SK-N-SH (cell line): ENCODE measurements around the gene ARAP3. TPM values are rescaled to one million over a fixed set of nuclear protein-coding genes. Genes with fewer than 3 reads are reported as not detected.

Experiments
- CTCF ChIA-PET: fragments of 300-600, 350-600 bp; formaldehyde crosslinking; extraction: SDS; loops from one replicate; lab custom pipeline; 2021; lab: Yijun Ruan, JAX
- POLR2A ChIA-PET: fragments of 350-600 bp; sonication (Branson Sonifier 250); formaldehyde crosslinking; extraction: SDS; loops from one replicate; lab custom pipeline; 2020; ENCODE audit warnings: antibody characterized with exemption, inconsistent platforms; lab: Yijun Ruan, JAX
- DNase-seq: peaks from one replicate; pipeline ENCODE4 v3.0.0; 2012
- H2AFZ ChIP-seq: fragments of 200-600 bp; sonication (generic); 2 replicates; pipeline ENCODE4 v1.8.1; 2016; ENCODE audit warnings: antibody characterized with exemption, mild to moderate bottlenecking, low read depth
- H3F3A ChIP-seq: fragments of 200-600 bp; sonication (generic); replicated peaks from 2 replicates; pipeline ENCODE3; 2016; ENCODE audit warnings: antibody characterized with exemption, mild to moderate bottlenecking; ENCODE audit not compliant: insufficient read depth
- H3K27ac ChIP-seq, 2 experiments: fragments of 200-500 bp in 1 of 2; fragments of 200-600 bp in 1 of 2; sonication (Bioruptor generic) in 1 of 2; sonication (generic), shearing (Covaris generic) in 1 of 2; 2 replicates each; pipeline versions ENCODE4 v1.5.1 to v1.6.1; 2014 to 2016; ENCODE audit warnings: low read depth in 2 of 2, inconsistent platforms in 1 of 2, low read length in 1 of 2, mild to moderate bottlenecking in 1 of 2, mixed read lengths in 1 of 2
- H3K27me3 ChIP-seq: fragments of 200-600 bp; sonication (generic), shearing (Covaris generic); 2 replicates; pipeline ENCODE4 v1.6.1; 2016; ENCODE audit warnings: mixed run types; ENCODE audit not compliant: insufficient read depth
- H3K36me3 ChIP-seq, 2 experiments: fragments of 200-500 bp in 1 of 2; fragments of 200-600 bp in 1 of 2; sonication (Bioruptor generic) in 1 of 2; sonication (generic) in 1 of 2; replicated peaks in 1 of 2; 2 replicates each; pipeline versions ENCODE3 to v1.5.1; 2014 to 2016; ENCODE audit warnings: low read length in 1 of 2, mild to moderate bottlenecking in 1 of 2; ENCODE audit not compliant: insufficient read depth in 2 of 2, control insufficient read depth in 1 of 2
- H3K4me1 ChIP-seq, 2 experiments: fragments of 200-500 bp in 1 of 2; fragments of 200-600 bp in 1 of 2; sonication (Bioruptor generic) in 1 of 2; sonication (generic), shearing (Covaris generic) in 1 of 2; 2 replicates each; pipeline versions ENCODE4 v1.5.1 to v1.6.1; 2014 to 2016; ENCODE audit warnings: low read depth in 1 of 2, low read length in 1 of 2, mixed run types in 1 of 2; ENCODE audit not compliant: insufficient read depth in 2 of 2, control insufficient read depth in 1 of 2
- H3K4me2 ChIP-seq: fragments of 200-600 bp; sonication (generic), shearing (Covaris generic); 2 replicates; pipeline ENCODE4 v1.6.1; 2017; ENCODE audit warnings: mixed run types
- H3K4me3 ChIP-seq, 2 experiments: fragments of 200-500 bp in 1 of 2; fragments of 200-600 bp in 1 of 2; sonication (Bioruptor generic) in 1 of 2; sonication (generic), shearing (Covaris generic) in 1 of 2; 2 replicates each; pipeline versions ENCODE4 v1.5.1 to v1.8.1; 2014 to 2016; ENCODE audit warnings: low read depth in 2 of 2, inconsistent platforms in 1 of 2, low read length in 1 of 2, mild to moderate bottlenecking in 1 of 2, mixed read lengths in 1 of 2, moderate library complexity in 1 of 2
- H3K79me2 ChIP-seq: fragments of 200-600 bp; sonication (generic); 2 replicates; pipeline ENCODE4 v1.8.1; 2017; ENCODE audit warnings: mild to moderate bottlenecking; ENCODE audit not compliant: insufficient read depth
- H3K9ac ChIP-seq: fragments of 200-600 bp; sonication (generic); 2 replicates; pipeline ENCODE4 v1.6.1; 2017; ENCODE audit warnings: mixed run types
- H3K9me2 ChIP-seq: fragments of 200-600 bp; sonication (generic); 2 replicates; pipeline ENCODE4 v1.6.1; 2017; ENCODE audit warnings: mixed run types
- H3K9me3 ChIP-seq: fragments of 200-600 bp; sonication (generic); 2 replicates; pipeline ENCODE4 v1.6.1; 2017; ENCODE audit warnings: mixed run types, mild to moderate bottlenecking, moderate library complexity
- H4K20me1 ChIP-seq: fragments of 200-600 bp; sonication (generic); 2 replicates; pipeline ENCODE4 v1.6.1; 2017; ENCODE audit warnings: mild to moderate bottlenecking, mixed run types; ENCODE audit not compliant: insufficient read depth
- CHD2 ChIP-seq: fragments of 150-350 bp; IDR thresholded peaks from 2 replicates; pipeline ENCODE4 v1.6.1; 2018; ENCODE audit warnings: low read length; ENCODE audit not compliant: partially characterized antibody
- CTCF ChIP-seq: fragments of 200-600 bp; sonication (generic); IDR thresholded peaks from 2 replicates; pipeline ENCODE4 v1.6.1; 2017; ENCODE audit warnings: antibody characterized with exemption, mild to moderate bottlenecking, moderate library complexity
- ELF1 ChIP-seq: IDR thresholded peaks from 2 replicates; pipeline ENCODE4 v1.4.0; 2012
- EP300 ChIP-seq, 2 experiments: IDR thresholded peaks; 2 replicates each; pipeline versions ENCODE4 v1.4.0 to v1.6.1; 2012; ENCODE audit warnings: borderline replicate concordance in 1 of 2, low read depth in 1 of 2, low read length in 1 of 2
- FOSL2 ChIP-seq: IDR thresholded peaks from 2 replicates; pipeline ENCODE4 v1.4.0; 2012; ENCODE audit warnings: low read depth, mild to moderate bottlenecking, moderate library complexity, borderline replicate concordance
- FOXJ3 ChIP-seq: sonication (generic); formaldehyde crosslinking; IDR thresholded peaks from 2 replicates; pipeline ENCODE4 v1.5.1; 2020; ENCODE audit warnings: mild to moderate bottlenecking, missing genetic modification reagents
- FOXM1 ChIP-seq: IDR thresholded peaks from 2 replicates; pipeline ENCODE4 v1.4.0; 2012; ENCODE audit warnings: low read depth, mild to moderate bottlenecking
- JUND ChIP-seq: IDR thresholded peaks from 2 replicates; pipeline ENCODE4 v1.4.0; 2012
- MXI1 ChIP-seq: IDR thresholded peaks from 2 replicates; pipeline ENCODE4 v1.6.1; 2012; ENCODE audit warnings: mild to moderate bottlenecking, low read depth, low read length, improper control_type of control experiment
- NFIC ChIP-seq: IDR thresholded peaks from 2 replicates; pipeline ENCODE4 v1.4.0; 2012; ENCODE audit warnings: borderline replicate concordance
- NRF1 ChIP-seq: IDR thresholded peaks from 2 replicates; pipeline ENCODE4 v1.6.1; 2012; ENCODE audit warnings: low read depth, mild to moderate bottlenecking, low read length
- RAD21 ChIP-seq: IDR thresholded peaks from 2 replicates; pipeline ENCODE4 v1.6.1; 2012; ENCODE audit warnings: mild to moderate bottlenecking, low read length
- RCOR1 ChIP-seq: fragments of 150-350 bp; IDR thresholded peaks from 2 replicates; pipeline ENCODE4 v1.6.1; 2017; ENCODE audit warnings: antibody characterized with exemption, low read length
- RFX5 ChIP-seq: IDR thresholded peaks from 2 replicates; pipeline ENCODE4 v1.6.1; 2012; ENCODE audit warnings: mild to moderate bottlenecking, improper control_type of control experiment, low read length
- RXRA ChIP-seq: IDR thresholded peaks from 2 replicates; pipeline ENCODE4 v1.4.0; 2012; ENCODE audit warnings: low read depth, mild to moderate bottlenecking, borderline replicate concordance
- SIN3A ChIP-seq: IDR thresholded peaks from 2 replicates; pipeline ENCODE4 v1.6.1; 2012; ENCODE audit warnings: low read depth, mild to moderate bottlenecking, low read length, moderate library complexity, borderline replicate concordance
- SMC3 ChIP-seq: IDR thresholded peaks from 2 replicates; pipeline ENCODE4 v1.6.1; 2012; ENCODE audit warnings: low read depth, low read length, improper control_type of control experiment
- TAF1 ChIP-seq: IDR thresholded peaks from 2 replicates; pipeline ENCODE4 v1.6.1; 2012; ENCODE audit warnings: low read depth, mild to moderate bottlenecking, low read length, moderate library complexity, borderline replicate concordance
- TCF12 ChIP-seq: IDR thresholded peaks from 2 replicates; pipeline ENCODE4 v1.4.0; 2012
- YY1 ChIP-seq: IDR thresholded peaks from 2 replicates; pipeline ENCODE4 v1.4.0; 2012; ENCODE audit warnings: low read depth, mild to moderate bottlenecking
- ZBTB33 ChIP-seq: IDR thresholded peaks from 2 replicates; pipeline ENCODE4 v1.4.0; 2012; ENCODE audit warnings: low read depth, borderline replicate concordance
- WGBS: methylation state at CpG from one replicate; pipeline ENCODE4 v1.1.6; 2017; ENCODE audit warnings: low lambda C conversion rate; 5-methylcytosine and 5-hydroxymethylcytosine counted together
- polyA plus RNA-seq, 3 experiments: library from polyadenylated mRNA; depleted of rRNA; stranded (reverse); fragments of >200 nt; gene quantifications; 2 replicates each; pipeline ENCODE4 v1.2.3, GENCODE V29; 2012

ARAP3 gene
- polyA plus RNA-seq, 1 of the 3 experiments (the other 2 are of a cell fraction): 6.5 TPM

GRCh38 chr5:141649972-141650371, 32.1 kb downstream of the ARAP3 start (continued):
- TF ChIP-seq CTCF (no peak), ELF1 (no peak), JUND (no peak), FOXJ3 (no peak), NRF1 (no peak), EP300 (IDR thresholded peaks at IDR 0.05; ENCODE audit: borderline replicate concordance in 1 of 2, low read depth in 1 of 2, low read length in 1 of 2) (no peak), RXRA (no peak)

GRCh38 chr5:141649056-141649688, 32.9 kb downstream of the ARAP3 start:
- CTCF ChIA-PET: interaction anchor here (1.4 to 2.7 kb wide), 6 partner anchors 12 to 312 kb away, joined by 5 to 13 read pairs (median 8); partner anchors contain the start of gene DIAPH1
- POLR2A ChIA-PET: interaction anchor here (3.7 kb wide), 1 partner anchor 12 kb away, joined by 18 read pairs; the partner anchor contains the start of genes HDAC3 and RELL2
- H3K79me2 ChIP-seq: peaks cover 14% of the 10 kb centered on the region
- H4K20me1 ChIP-seq: no peaks in the 10 kb centered on the region
- H3K9me3 ChIP-seq: no peaks in the 10 kb centered on the region
- peaks cover 8 to 41% of the 10 kb centered on the region in 2 experiments for H3K36me3 ChIP-seq
- H2AFZ ChIP-seq: no peak overlapping the region
- no peaks in the 10 kb centered on the region for H3K27me3 ChIP-seq
- H3F3A ChIP-seq: peaks cover 6% of the 10 kb centered on the region
- H3K4me2 ChIP-seq: no peak overlapping the region
- no peak overlapping the region for H3K27ac ChIP-seq
- 97% methylated on average over 15 of the region's 17 CpGs for WGBS
- no peak for DNase-seq
- peaks cover 0 to 15% of the 10 kb centered on the region in 2 experiments; a peak in 1 of 4 replicates for H3K4me1 ChIP-seq
- TF ChIP-seq RFX5: no peak
- TF ChIP-seq FOSL2: no peak
- TF ChIP-seq YY1: no peak
- no peak for TF ChIP-seq MXI1
- no peak overlapping the region for H3K9ac ChIP-seq
- no peak overlapping the region for H3K4me3 ChIP-seq
- H3K9me2 ChIP-seq: no peaks in the 10 kb centered on the region

GRCh38 chr5:141647851-141648250, 34.2 kb downstream of the ARAP3 start:
- H3K27ac ChIP-seq: no peak overlapping the region
- WGBS: 78% methylated on average over 3 of the region's 3 CpGs
- peaks cover 7% of the 10 kb centered on the region for H3F3A ChIP-seq
- H2AFZ ChIP-seq: no peak overlapping the region
- H3K9me3 ChIP-seq: no peaks in the 10 kb centered on the region
- CTCF ChIA-PET: interaction anchor here (0.9 to 19.7 kb wide), 9 partner anchors 10 to 320 kb away, joined by 3 to 207 read pairs (median 8); partner anchors contain the start of gene DIAPH1
- H3K9ac ChIP-seq: no peak overlapping the region
- no peaks in the 10 kb centered on the region for H4K20me1 ChIP-seq
- no peak overlapping the region for H3K4me2 ChIP-seq
- H3K36me3 ChIP-seq: peaks cover 12 to 37% of the 10 kb centered on the region in 2 experiments
- DNase-seq: no peak
- no peaks in the 10 kb centered on the region for H3K9me2 ChIP-seq
- peaks cover 14% of the 10 kb centered on the region for H3K79me2 ChIP-seq
- H3K27me3 ChIP-seq: no peaks in the 10 kb centered on the region
- no peak overlapping the region for H3K4me3 ChIP-seq
- H3K4me1 ChIP-seq: peaks cover 0 to 15% of the 10 kb centered on the region in 2 experiments; a peak in 1 of 4 replicates
- POLR2A ChIA-PET: interaction anchor here (3.7 kb wide), 1 partner anchor 11 kb away, joined by 18 read pairs; the partner anchor contains the start of genes HDAC3 and RELL2
- TF ChIP-seq CHD2: no peak
- TF ChIP-seq SMC3: no peak
- no peak for TF ChIP-seq NFIC
- no peak for TF ChIP-seq CTCF
- TF ChIP-seq YY1: no peak
- TF ChIP-seq RAD21: no peak
- TF ChIP-seq TCF12: no peak
- no peak for TF ChIP-seq SIN3A
- no peak for TF ChIP-seq ZBTB33
- TF ChIP-seq FOXM1: no peak
- no peak for TF ChIP-seq RCOR1
- no peak for TF ChIP-seq NRF1
- TF ChIP-seq TAF1: no peak
